IMR-90 (cell line): ENCODE results near the gene GRAP. TPM values are rescaled to one million over a fixed set of nuclear protein-coding genes. Genes with fewer than 3 reads are reported as not detected.

Source experiments
- ATAC-seq: fragments of 200-7000 bp; cut with Tn5 transposase; 2 replicates; pipeline ENCODE4 v1.9.1; 2020; ENCODE audit warnings: low read depth, mild to moderate bottlenecking, moderate library complexity
- BruUV-seq: library from RNA; stranded (reverse); fragments of 400-500 nt; replicated peaks from 2 replicates; lab custom pipeline; 2021; lab: Mats Ljungman, UMichigan
- CTCF ChIA-PET: fragments of 300-600 bp; formaldehyde crosslinking; extraction: SDS; loops from one replicate; lab custom pipeline; 2021; ENCODE audit warnings: antibody characterized with exemption; lab: Yijun Ruan, JAX
- POLR2A ChIA-PET: fragments of 300-600 bp; sonication (Branson Sonifier 250); formaldehyde crosslinking; loops from one replicate; lab custom pipeline; 2022; ENCODE audit warnings: antibody characterized with exemption; ENCODE audit not compliant: unreplicated experiment; lab: Charles Lee
- DNase-seq: peaks from one replicate; pipeline ENCODE4 v3.0.0; 2013
- H2AFZ ChIP-seq: replicated peaks from 2 replicates; pipeline ENCODE3; 2013; ENCODE audit warnings: low read length, mild to moderate bottlenecking; ENCODE audit not compliant: poor library complexity
- H2AK5ac ChIP-seq: 2 replicates; pipeline ENCODE4 v1.6.1; 2013; ENCODE audit warnings: low read depth, low read length, inconsistent platforms
- H2AK9ac ChIP-seq: replicated peaks from 2 replicates; pipeline ENCODE3; 2013; ENCODE audit warnings: mild to moderate bottlenecking, low read depth, low read length, moderate library complexity; ENCODE audit not compliant: poor library complexity
- H2BK120ac ChIP-seq: 2 replicates; pipeline ENCODE4 v1.6.1; 2013; ENCODE audit warnings: low read depth, low read length, inconsistent platforms
- H2BK15ac ChIP-seq: 3 replicates; pipeline ENCODE4 v1.6.1; 2013; ENCODE audit warnings: low read depth, low read length, inconsistent platforms
- H2BK20ac ChIP-seq: 2 replicates; pipeline ENCODE4 v1.6.1; 2013; ENCODE audit warnings: low read depth, mild to moderate bottlenecking, inconsistent platforms, low read length, moderate library complexity
- H2BK5ac ChIP-seq: 2 replicates; pipeline ENCODE4 v1.6.1; 2013; ENCODE audit warnings: mild to moderate bottlenecking, low read depth, low read length, inconsistent platforms; ENCODE audit not compliant: poor library complexity, severe bottlenecking
- H3K14ac ChIP-seq: replicated peaks from 2 replicates; pipeline ENCODE4 v1.6.1; 2013; ENCODE audit warnings: low read depth, low read length, inconsistent platforms
- H3K18ac ChIP-seq: 2 replicates; pipeline ENCODE4 v1.6.1; 2013; ENCODE audit warnings: low read depth, low read length, control low read depth
- H3K23ac ChIP-seq: 2 replicates; pipeline ENCODE4 v1.6.1; 2013; ENCODE audit warnings: low read depth, low read length, inconsistent platforms
- H3K27ac ChIP-seq: 2 replicates; pipeline ENCODE4 v1.5.1; 2013; ENCODE audit warnings: mild to moderate bottlenecking, control low read depth, low read length; ENCODE audit not compliant: insufficient read depth
- H3K27me3 ChIP-seq: 2 replicates; pipeline ENCODE4 v1.6.1; 2013; ENCODE audit warnings: low read length; ENCODE audit not compliant: control insufficient read depth, insufficient read depth
- H3K36me3 ChIP-seq: 2 replicates; pipeline ENCODE4 v1.6.1; 2013; ENCODE audit warnings: low read length, mixed read lengths; ENCODE audit not compliant: control insufficient read depth, insufficient read depth
- H3K4ac ChIP-seq: 2 replicates; pipeline ENCODE4 v1.6.1; 2013; ENCODE audit warnings: low read depth, low read length, inconsistent platforms
- H3K4me1 ChIP-seq: 2 replicates; pipeline ENCODE4 v1.6.1; 2013; ENCODE audit warnings: low read length, mixed read lengths; ENCODE audit not compliant: control insufficient read depth, insufficient read depth
- H3K4me2 ChIP-seq: 2 replicates; pipeline ENCODE4 v1.6.1; 2013; ENCODE audit warnings: low read depth, mild to moderate bottlenecking, control low read depth, low read length, moderate library complexity
- H3K4me3 ChIP-seq: 2 replicates; pipeline ENCODE4 v1.5.1; 2013; ENCODE audit warnings: low read depth, mild to moderate bottlenecking, control low read depth, low read length, moderate library complexity; ENCODE audit not compliant: insufficient read depth
- H3K56ac ChIP-seq: 2 replicates; pipeline ENCODE4 v1.6.1; 2013; ENCODE audit warnings: low read length, inconsistent platforms; ENCODE audit not compliant: insufficient read depth; ENCODE audit errors: extremely low read depth
- H3K79me1 ChIP-seq, 2 experiments: 2 replicates each; pipeline ENCODE4 v1.6.1; 2013; ENCODE audit warnings: low read length in 2 of 2, inconsistent platforms in 1 of 2, low read depth in 1 of 2
- H3K9ac ChIP-seq: 2 replicates; pipeline ENCODE4 v1.6.1; 2013; ENCODE audit warnings: low read depth, low read length, control low read depth
- H3K9me1 ChIP-seq: 2 replicates; pipeline ENCODE4 v1.6.1; 2013; ENCODE audit warnings: low read length, inconsistent platforms; ENCODE audit not compliant: insufficient read depth
- H3K9me3 ChIP-seq: 2 replicates; pipeline ENCODE4 v1.6.1; 2013; ENCODE audit warnings: low read length; ENCODE audit not compliant: control insufficient read depth, insufficient read depth
- H4K20me1 ChIP-seq: 2 replicates; pipeline ENCODE4 v1.6.1; 2013; ENCODE audit warnings: low read length, inconsistent platforms; ENCODE audit not compliant: insufficient read depth
- H4K5ac ChIP-seq: 2 replicates; pipeline ENCODE4 v1.6.1; 2013; ENCODE audit warnings: mild to moderate bottlenecking, low read depth, low read length, control low read depth
- H4K8ac ChIP-seq, 2 experiments: 2 replicates each; pipeline ENCODE4 v1.6.1; 2013; ENCODE audit warnings: low read depth in 2 of 2, low read length in 2 of 2, control low read depth in 1 of 2, inconsistent platforms in 1 of 2
- H4K91ac ChIP-seq: 2 replicates; pipeline ENCODE4 v1.6.1; 2013; ENCODE audit warnings: low read depth, low read length, inconsistent platforms; ENCODE audit not compliant: insufficient read depth
- BHLHE40 ChIP-seq: fragments of 150-350 bp; IDR thresholded peaks from 2 replicates; pipeline ENCODE4 v1.6.1; 2016; ENCODE audit warnings: mild to moderate bottlenecking, low read depth, low read length
- CEBPB ChIP-seq: IDR thresholded peaks from 2 replicates; pipeline ENCODE4 v1.6.1; 2012; ENCODE audit warnings: low read depth, low read length, improper control_type of control experiment
- CHD1 ChIP-seq: IDR thresholded peaks from 2 replicates; pipeline ENCODE4 v1.6.1; 2012; ENCODE audit warnings: low read depth, low read length, improper control_type of control experiment
- FOS ChIP-seq: fragments of 150-350 bp; IDR thresholded peaks from 2 replicates; pipeline ENCODE4 v1.6.1; 2016; ENCODE audit warnings: low read depth, low read length
- MAFK ChIP-seq: IDR thresholded peaks from 2 replicates; pipeline ENCODE4 v1.6.1; 2012; ENCODE audit warnings: low read depth, low read length, improper control_type of control experiment
- MAZ ChIP-seq: IDR thresholded peaks from 2 replicates; pipeline ENCODE4 v1.6.1; 2012; ENCODE audit warnings: low read depth, mild to moderate bottlenecking, low read length, improper control_type of control experiment, moderate library complexity, borderline replicate concordance
- MXI1 ChIP-seq: IDR thresholded peaks from 2 replicates; pipeline ENCODE4 v1.6.1; 2012; ENCODE audit warnings: low read depth, mild to moderate bottlenecking, low read length, moderate library complexity, borderline replicate concordance
- NFE2L2 ChIP-seq: fragments of 150-350 bp; IDR thresholded peaks from 2 replicates; pipeline ENCODE4 v1.6.1; 2016; ENCODE audit warnings: low read depth, mild to moderate bottlenecking, low read length
- POLR2A ChIP-seq: IDR thresholded peaks from 2 replicates; pipeline ENCODE4 v1.6.1; 2012; ENCODE audit warnings: mild to moderate bottlenecking, low read depth, low read length
- RAD21 ChIP-seq: IDR thresholded peaks from 2 replicates; pipeline ENCODE4 v1.6.1; 2012; ENCODE audit warnings: low read length, improper control_type of control experiment
- RFX5 ChIP-seq: IDR thresholded peaks from 2 replicates; pipeline ENCODE4 v1.8.0; 2012; ENCODE audit warnings: low read depth, mild to moderate bottlenecking, low read length, moderate library complexity
- SMC3 ChIP-seq: fragments of 150-350 bp; IDR thresholded peaks from 2 replicates; pipeline ENCODE4 v1.6.1; 2016; ENCODE audit warnings: low read depth, mild to moderate bottlenecking, antibody characterized with exemption, low read length, moderate library complexity
- WGBS, 2 experiments: methylation state at CpG; one replicate each; pipeline versions ENCODE4 v1.1.5 to v1.1.7; 2013; ENCODE audit warnings: missing lambda C conversion rate in 2 of 2; ENCODE audit not compliant: insufficient read length in 1 of 2; ENCODE audit errors: extremely low coverage in 2 of 2; 5-methylcytosine and 5-hydroxymethylcytosine counted together
- dilution Hi-C: fragments of 300-500 bp; cut with HindIII; formaldehyde crosslinking; loops from one replicate; pipeline ENCODE4 v1.14.3; 2018; ENCODE audit warnings: low sequenced_read_pairs; ENCODE audit not compliant: unreplicated experiment
- in situ Hi-C: fragments of 300-500 bp; cut with MboI; formaldehyde crosslinking; loops from 3 replicates; pipeline ENCODE4 v1.14.3; 2019; ENCODE audit warnings: low sequenced_read_pairs, inconsistent platforms, mixed read lengths
- intact Hi-C: fragments of 100-400 bp; cut with micrococcal nuclease; formaldehyde crosslinking; loops from 2 replicates; pipeline ENCODE4 v1.10.0; 2022
- polyA plus RNA-seq, 3 experiments: library from polyadenylated mRNA; depleted of rRNA; stranded (reverse); fragments of >200 nt; gene quantifications; 2 replicates each; pipeline ENCODE4 v1.2.3, GENCODE V29; 2012; ENCODE audit warnings: low replicate concordance in 1 of 3
- total RNA-seq: library from RNA; depleted of rRNA; stranded (reverse); fragments of >200 nt; gene quantifications from 2 replicates; pipeline ENCODE4 v1.2.3, GENCODE V29; 2012
- TF ChIP-seq, protein P1 (sequence below): fragments of 150-350 bp; IDR thresholded peaks from 2 replicates; pipeline ENCODE4 v1.6.1; 2016; ENCODE audit warnings: low read depth, mild to moderate bottlenecking, low read length, moderate library complexity, borderline replicate concordance
- TF ChIP-seq, protein P2 (sequence below): conservative IDR thresholded peaks from 2 replicates; pipeline ENCODE4 v1.5.1; 2012; ENCODE audit warnings: mild to moderate bottlenecking, low read depth, low read length, improper control_type of control experiment
- TF ChIP-seq, protein P3 (sequence below): fragments of 150-350 bp; IDR thresholded peaks from 2 replicates; pipeline ENCODE4 v1.6.1; 2017; ENCODE audit warnings: mild to moderate bottlenecking, antibody characterized with exemption, low read length, low read depth

The GRAP gene
- total and polyA plus RNA-seq, 2 of the 4 experiments (the other 2 are of a cell fraction) = under 0.01 to 0.14 TPM

DNA sequence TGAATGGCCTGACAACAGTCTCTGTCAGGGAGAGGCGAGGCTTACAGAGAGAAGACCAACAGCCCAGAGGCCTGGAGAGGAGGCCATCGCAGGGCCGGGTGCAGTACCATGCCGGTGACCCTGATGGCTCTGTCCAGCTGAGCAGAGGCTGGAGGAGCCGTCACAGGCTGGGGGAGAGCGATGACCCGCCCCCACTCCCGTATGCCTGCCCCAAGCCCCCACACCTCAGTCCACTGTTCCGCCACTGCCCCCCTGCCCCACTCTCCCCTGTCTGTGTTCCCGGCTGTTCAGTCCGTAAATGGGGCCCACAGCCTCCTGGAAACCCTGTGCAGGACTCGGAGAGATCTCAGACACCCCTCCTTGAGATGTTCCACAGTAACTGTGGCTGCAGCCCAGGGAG is 29.4 kb downstream of the GRAP start:
- DNase-seq = no peak
- no peaks in the 10 kb centered on the region for H3K79me1 ChIP-seq
- in situ Hi-C loops = no loop called here

More for the DNA sequence above, 29.4 kb downstream of the GRAP start:
- Histone ChIP-seq H3K4me1 (no peaks in the 10 kb centered on the region), H2BK5ac (no peak overlapping the region), H3K14ac (no peak overlapping the region), H3K9me1 (peaks cover 2% of the 10 kb centered on the region; the same call in 1 of the 2 replicates), H4K5ac (no peak overlapping the region), H2AK5ac (no peak overlapping the region), H4K91ac (no peak overlapping the region), H3K4ac (no peak overlapping the region), H3K36me3 (no peaks in the 10 kb centered on the region), H2AFZ (peak overlapping the region; percentile 39), H2AK9ac (no peak overlapping the region), H2BK15ac (no peak overlapping the region), H3K27me3 (no peaks in the 10 kb centered on the region; the same call in 1 of the 2 replicates), H3K23ac (no peak overlapping the region), H3K4me3 (no peak overlapping the region), H3K9ac (no peak overlapping the region), H4K20me1 (no peaks in the 10 kb centered on the region), H3K27ac (no peak overlapping the region), H3K56ac (no peak overlapping the region), H3K9me3 (no peaks in the 10 kb centered on the region), H2BK20ac (no peak overlapping the region), H3K4me2 (no peak overlapping the region), H4K8ac (no peak overlapping the region), H2BK120ac (no peak overlapping the region), H3K18ac (no peak overlapping the region)
- no TSS peak for BruUV-seq
- 57% methylated on average over 1 of the region's 12 CpGs; no CpG with 5 or more reads in 1 of the 2 experiments for WGBS, 2 experiments
- ChIA-PET POLR2A (no interaction called here), CTCF (no interaction called here)
- no peak; the same call in 1 of the 2 replicates for ATAC-seq
- TF ChIP-seq SMC3 (no peak), CHD1 (no peak), CEBPB (no peak), FOS (no peak), MXI1 (no peak), RFX5 (no peak), RAD21 (no peak), MAZ (no peak), NFE2L2 (no peak), POLR2A (no peak), BHLHE40 (no peak), MAFK (no peak)
- TF ChIP-seq, protein P1, sequence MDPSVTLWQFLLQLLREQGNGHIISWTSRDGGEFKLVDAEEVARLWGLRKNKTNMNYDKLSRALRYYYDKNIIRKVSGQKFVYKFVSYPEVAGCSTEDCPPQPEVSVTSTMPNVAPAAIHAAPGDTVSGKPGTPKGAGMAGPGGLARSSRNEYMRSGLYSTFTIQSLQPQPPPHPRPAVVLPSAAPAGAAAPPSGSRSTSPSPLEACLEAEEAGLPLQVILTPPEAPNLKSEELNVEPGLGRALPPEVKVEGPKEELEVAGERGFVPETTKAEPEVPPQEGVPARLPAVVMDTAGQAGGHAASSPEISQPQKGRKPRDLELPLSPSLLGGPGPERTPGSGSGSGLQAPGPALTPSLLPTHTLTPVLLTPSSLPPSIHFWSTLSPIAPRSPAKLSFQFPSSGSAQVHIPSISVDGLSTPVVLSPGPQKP = no peak
- TF ChIP-seq, protein P2, sequence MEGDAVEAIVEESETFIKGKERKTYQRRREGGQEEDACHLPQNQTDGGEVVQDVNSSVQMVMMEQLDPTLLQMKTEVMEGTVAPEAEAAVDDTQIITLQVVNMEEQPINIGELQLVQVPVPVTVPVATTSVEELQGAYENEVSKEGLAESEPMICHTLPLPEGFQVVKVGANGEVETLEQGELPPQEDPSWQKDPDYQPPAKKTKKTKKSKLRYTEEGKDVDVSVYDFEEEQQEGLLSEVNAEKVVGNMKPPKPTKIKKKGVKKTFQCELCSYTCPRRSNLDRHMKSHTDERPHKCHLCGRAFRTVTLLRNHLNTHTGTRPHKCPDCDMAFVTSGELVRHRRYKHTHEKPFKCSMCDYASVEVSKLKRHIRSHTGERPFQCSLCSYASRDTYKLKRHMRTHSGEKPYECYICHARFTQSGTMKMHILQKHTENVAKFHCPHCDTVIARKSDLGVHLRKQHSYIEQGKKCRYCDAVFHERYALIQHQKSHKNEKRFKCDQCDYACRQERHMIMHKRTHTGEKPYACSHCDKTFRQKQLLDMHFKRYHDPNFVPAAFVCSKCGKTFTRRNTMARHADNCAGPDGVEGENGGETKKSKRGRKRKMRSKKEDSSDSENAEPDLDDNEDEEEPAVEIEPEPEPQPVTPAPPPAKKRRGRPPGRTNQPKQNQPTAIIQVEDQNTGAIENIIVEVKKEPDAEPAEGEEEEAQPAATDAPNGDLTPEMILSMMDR = no peak
- TF ChIP-seq, protein P3, sequence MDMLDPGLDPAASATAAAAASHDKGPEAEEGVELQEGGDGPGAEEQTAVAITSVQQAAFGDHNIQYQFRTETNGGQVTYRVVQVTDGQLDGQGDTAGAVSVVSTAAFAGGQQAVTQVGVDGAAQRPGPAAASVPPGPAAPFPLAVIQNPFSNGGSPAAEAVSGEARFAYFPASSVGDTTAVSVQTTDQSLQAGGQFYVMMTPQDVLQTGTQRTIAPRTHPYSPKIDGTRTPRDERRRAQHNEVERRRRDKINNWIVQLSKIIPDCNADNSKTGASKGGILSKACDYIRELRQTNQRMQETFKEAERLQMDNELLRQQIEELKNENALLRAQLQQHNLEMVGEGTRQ = no peak
- dilution Hi-C loops = no loop called here
- intact Hi-C loops = no loop called here
